ENCODE measurements around the gene NRCAM.

Gene NRCAM

DNA sequence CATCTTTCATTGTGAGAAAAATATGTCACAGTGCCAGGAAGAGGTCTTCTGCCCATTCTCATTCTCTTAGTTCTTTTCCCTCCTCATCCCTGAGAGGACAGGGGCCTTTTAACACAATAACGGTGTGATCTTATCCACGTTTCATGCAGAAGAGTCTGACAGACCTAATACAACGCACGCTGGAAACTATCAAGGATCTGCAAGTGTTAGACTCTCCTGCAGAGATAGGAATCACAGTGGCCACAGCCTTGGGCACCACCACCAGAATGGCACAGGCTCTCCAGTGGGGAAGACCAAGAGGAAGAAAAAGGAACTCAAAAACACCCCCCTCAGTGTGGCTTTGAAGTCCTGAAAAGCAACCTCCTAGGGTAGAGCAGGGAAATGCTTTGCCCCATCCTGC lies 253.5 kb downstream of the NRCAM start:
- DNase-seq (ENCODE audit: low spot score): no peak
- in situ Hi-C loops (cut with MboI; ENCODE audit: low sequenced_read_pairs, unreplicated experiment): no loop called here
- TF ChIP-seq, protein P1, sequence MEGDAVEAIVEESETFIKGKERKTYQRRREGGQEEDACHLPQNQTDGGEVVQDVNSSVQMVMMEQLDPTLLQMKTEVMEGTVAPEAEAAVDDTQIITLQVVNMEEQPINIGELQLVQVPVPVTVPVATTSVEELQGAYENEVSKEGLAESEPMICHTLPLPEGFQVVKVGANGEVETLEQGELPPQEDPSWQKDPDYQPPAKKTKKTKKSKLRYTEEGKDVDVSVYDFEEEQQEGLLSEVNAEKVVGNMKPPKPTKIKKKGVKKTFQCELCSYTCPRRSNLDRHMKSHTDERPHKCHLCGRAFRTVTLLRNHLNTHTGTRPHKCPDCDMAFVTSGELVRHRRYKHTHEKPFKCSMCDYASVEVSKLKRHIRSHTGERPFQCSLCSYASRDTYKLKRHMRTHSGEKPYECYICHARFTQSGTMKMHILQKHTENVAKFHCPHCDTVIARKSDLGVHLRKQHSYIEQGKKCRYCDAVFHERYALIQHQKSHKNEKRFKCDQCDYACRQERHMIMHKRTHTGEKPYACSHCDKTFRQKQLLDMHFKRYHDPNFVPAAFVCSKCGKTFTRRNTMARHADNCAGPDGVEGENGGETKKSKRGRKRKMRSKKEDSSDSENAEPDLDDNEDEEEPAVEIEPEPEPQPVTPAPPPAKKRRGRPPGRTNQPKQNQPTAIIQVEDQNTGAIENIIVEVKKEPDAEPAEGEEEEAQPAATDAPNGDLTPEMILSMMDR (IDR thresholded peaks at IDR 0.05; ENCODE audit: borderline replicate concordance, control extremely low read depth, extremely low read depth, insufficient read depth, missing control alignments): no peak

- no peak for DNase-seq (ENCODE audit: low spot score)
- in situ Hi-C loops (cut with MboI; ENCODE audit: low sequenced_read_pairs, unreplicated experiment): no loop called here
- TF ChIP-seq, protein P1 (IDR thresholded peaks at IDR 0.05; ENCODE audit: borderline replicate concordance, control extremely low read depth, extremely low read depth, insufficient read depth, missing control alignments): no peak
Observed at GRCh38 chr7:108201766-108202165, 254.5 kb downstream of the NRCAM start.

DNA sequence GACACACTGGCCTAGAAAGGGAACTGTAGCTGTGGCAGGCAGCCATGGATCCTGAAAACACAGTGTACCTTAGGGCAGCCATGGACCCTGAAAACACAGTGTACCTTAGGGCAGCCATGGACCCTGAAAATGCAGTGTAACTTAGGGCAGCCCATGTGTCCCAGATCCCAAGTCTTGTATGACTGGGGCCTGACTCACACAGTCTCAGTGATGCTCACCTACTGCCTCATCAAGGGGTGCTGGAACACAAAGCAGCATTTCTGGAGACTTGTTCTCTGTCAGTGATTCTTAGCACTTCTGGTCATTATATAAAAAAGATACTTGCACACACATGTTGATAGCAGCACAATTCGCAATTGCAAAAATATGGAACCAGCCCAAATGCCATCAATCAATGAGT lies 255.9 kb downstream of the NRCAM start:
- DNase-seq (ENCODE audit: low spot score): no peak
- in situ Hi-C loops (cut with MboI; ENCODE audit: low sequenced_read_pairs, unreplicated experiment): no loop called here
- TF ChIP-seq, protein P1 (IDR thresholded peaks at IDR 0.05; ENCODE audit: borderline replicate concordance, control extremely low read depth, extremely low read depth, insufficient read depth, missing control alignments): no peak

- in situ Hi-C loops (cut with MboI; ENCODE audit: low sequenced_read_pairs, unreplicated experiment): no loop called here
- TF ChIP-seq, protein P1 (IDR thresholded peaks at IDR 0.05; ENCODE audit: borderline replicate concordance, control extremely low read depth, extremely low read depth, insufficient read depth, missing control alignments): no peak
- no peak for DNase-seq (ENCODE audit: low spot score)
Observed at GRCh38 chr7:108197371-108198091, 258.7 kb downstream of the NRCAM start.

DNA sequence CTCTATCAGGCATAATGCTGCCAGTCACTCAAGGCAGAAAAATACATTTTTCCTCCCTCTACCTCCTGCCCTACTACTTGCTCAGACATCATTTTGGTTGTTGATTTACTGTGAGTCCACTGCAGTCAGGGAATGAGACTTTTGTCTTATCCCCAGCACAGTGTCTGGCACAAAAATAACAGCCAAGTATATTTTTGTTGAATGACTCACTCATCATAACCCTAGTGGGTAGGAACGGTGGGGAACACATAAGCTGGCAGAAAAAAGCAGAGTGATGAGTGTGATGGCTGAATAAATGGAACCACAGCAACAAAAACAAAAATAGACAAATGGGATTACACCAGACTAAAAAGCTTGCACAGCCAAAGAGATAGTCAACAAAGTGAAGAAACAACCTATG lies 260.2 kb downstream of the NRCAM start:
- TF ChIP-seq, protein P1 (IDR thresholded peaks at IDR 0.05; ENCODE audit: borderline replicate concordance, control extremely low read depth, extremely low read depth, insufficient read depth, missing control alignments): no peak
- no peak for DNase-seq (ENCODE audit: low spot score)
- in situ Hi-C loops (cut with MboI; ENCODE audit: low sequenced_read_pairs, unreplicated experiment): no loop called here

GRCh38 chr7:108193594-108194498 lies 262.4 kb downstream of the NRCAM start:
- no peak for DNase-seq (ENCODE audit: low spot score)
- in situ Hi-C loops (cut with MboI; ENCODE audit: low sequenced_read_pairs, unreplicated experiment): no loop called here

More at GRCh38 chr7:108193594-108194498, 262.4 kb downstream of the NRCAM start:
- TF ChIP-seq, protein P1 (IDR thresholded peaks at IDR 0.05; ENCODE audit: borderline replicate concordance, control extremely low read depth, extremely low read depth, insufficient read depth, missing control alignments): no peak

All from GM13976 (cell line).